GM18870 (cell line): ENCODE results near the gene TMEM50A.
"Not testable (repeated sequence)": the region's sequence is repeated elsewhere in the genome, so short reads cannot be mapped to it uniquely, and the experiment has no call there.

Experiments
- ATAC-seq: cut with Tn5 transposase; IDR thresholded peaks from one replicate; pipeline ENCODE4 v1.9.1; 2021; ENCODE audit warnings: moderate library complexity; ENCODE audit not compliant: unreplicated experiment

The TMEM50A gene

DNA sequence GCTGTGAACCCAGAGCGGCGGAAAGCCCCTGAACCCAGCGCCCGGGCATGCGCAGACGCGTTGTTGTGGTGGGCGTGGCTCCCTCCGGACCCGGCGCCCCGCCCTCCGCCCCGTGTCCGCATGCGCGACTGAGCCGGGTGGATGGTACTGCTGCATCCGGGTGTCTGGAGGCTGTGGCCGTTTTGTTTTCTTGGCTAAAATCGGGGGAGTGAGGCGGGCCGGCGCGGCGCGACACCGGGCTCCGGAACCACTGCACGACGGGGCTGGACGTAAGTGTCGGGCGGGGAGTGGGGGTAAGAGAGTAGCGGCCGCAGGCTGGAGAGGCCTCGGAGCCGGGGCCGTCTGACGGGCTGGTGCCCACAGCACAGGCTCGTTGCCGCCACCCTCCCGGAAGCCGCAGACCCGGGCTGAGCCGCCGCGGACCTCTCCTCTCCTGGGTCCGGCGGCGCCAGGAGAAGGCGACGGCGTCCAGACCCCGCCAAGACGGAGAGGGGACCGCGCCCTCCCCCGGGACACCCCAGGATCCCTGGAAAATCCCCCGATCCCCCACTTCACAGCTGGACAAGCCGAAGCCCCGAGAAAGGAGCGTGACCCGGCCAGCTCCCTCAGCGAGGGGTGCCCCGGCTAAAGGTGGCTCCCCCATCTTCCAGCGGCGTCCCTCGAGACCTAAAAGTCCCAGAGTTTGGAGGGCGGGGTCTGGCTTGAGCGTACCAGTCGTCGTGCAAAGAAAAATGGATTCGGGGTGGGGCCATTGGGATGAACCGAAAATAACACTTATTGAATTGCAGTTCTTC, at the start of gene TMEM50A:
TMEM50A (plus strand) TSS at position 147 of the 794 bp plus-strand sequence. CDS start 2,153 bp downstream, outside the sequence.
- peak; percentile 31 for ATAC-seq

DNA sequence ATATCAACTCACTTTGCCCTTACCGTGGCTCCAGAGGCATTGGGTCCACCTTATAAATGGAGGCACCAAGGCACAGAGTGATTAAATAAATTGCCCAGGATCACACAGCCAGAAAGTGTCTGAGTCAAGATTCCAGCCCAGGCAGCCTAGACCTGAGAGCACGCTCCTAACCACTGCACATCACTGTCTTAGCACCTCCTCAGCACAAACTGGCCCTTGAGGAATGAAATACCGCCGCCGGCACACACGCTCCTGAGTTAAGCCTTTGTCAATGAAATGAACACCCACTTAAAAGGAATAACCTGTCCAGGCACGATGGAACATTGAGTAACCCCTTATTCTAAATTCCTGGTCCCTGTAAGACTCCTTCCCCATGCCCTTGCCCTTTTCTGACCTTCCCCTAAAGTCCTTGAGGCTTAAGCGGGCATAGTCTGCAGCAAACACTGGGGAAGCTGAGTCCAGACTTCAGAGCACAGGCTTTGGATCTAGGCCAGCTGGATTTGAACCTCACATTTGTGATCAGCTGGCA, 49.5 kb upstream of the TMEM50A start:
- ATAC-seq, result not testable (repeated sequence)

DNA sequence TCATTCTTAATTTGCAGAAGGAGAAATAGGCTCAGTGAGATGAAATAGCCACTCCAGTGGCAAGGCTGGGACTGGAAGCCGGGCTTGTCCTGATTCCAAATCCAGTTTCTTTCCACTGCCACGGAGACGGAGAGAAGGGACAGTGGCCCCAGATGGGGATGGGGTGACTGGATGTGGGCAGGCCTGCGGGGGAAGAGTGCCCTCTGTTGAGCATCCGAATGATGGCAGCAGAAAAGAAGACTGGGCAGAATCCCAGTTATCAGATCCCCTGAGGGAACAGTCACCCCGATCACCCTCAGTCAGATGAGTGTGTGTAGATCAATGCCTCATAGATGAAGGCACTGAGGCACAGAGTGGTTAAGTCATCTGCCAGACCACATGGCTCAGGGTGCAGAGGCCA, 48.1 kb upstream of the TMEM50A start:
- not testable (repeated sequence) for ATAC-seq

DNA sequence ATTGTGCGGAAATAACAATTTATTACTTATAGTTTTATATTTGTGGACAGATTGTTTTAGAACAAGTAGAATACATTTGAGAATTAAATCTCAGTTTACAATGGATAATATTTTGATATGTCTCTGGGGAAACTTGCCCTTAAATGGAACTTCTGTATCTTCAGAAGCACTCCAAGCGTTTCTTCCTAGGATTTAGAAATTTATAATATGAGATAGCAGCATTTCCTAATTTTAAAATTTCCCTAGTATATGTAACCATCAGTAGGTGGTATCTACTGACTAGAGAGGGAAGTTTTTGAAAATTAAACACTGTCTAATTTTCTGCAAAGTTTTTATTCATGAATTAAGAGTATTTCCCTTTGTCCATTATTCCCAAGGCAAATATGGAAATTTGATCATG, 44.7 kb upstream of the TMEM50A start:
- ATAC-seq, result not testable (repeated sequence)

DNA sequence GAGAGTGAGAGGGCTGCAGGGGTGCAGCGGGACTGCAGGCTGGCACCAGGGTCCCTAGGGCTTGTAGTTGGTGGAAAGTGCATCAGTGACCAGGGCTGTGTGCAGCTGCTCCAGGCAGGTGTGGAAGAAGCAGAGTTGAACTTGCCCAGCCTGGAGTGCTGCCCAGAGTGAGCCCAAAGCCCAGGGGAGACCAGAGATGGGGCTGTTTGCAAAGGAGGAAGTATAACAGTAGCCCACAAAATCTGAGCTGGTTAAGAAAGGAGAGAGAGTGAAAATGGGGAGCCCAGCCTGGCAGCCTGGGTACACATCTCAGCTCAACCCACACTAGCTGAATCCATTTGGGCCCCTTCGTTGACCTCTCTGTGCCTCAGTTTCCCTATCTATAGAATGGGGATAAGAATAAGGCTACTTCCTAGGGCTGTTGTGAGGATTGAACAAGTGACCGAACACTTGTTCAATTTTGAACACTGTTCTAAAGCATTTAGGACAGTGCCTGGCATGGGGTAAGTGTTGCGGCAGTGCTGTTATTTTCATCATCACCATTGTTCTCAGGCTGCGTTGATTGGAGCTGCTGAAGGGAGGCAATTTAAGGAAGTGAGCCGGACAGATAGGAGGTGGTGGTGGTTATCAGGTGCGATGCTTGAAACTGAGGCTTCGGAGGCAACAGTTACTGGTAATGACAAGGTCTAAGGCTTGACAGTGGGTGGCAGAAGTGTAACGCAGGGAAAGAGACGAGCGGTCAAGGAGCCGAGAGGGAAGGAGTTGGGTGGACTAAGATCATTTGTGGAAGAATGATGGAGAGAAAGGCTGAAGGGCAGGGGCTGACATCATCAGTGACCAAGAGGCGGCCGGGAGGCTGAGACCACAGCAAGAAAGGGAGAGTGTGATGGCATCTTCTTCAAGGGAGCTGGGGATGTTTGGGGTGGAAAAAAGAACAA, 43.0 kb upstream of the TMEM50A start:
- not testable (repeated sequence) for ATAC-seq

DNA sequence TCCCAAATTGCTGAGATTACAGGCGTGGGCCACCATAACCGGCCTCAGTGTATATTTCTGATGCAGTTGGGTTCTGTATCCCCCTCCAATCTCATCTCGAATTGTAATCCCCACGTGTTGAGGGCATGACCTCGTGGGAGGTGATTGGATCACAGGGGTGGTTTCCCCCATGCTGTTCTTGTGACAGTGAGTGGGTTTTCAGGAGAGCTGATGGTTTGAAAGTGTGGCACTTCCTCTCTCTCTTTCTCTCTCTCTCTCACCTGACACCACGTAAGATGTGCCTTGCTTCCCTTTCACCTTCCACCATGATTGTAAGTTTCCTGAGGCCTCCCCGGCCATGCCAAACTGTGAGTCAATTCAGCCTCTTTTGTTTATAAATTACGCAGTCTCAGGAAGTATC, 41.6 kb upstream of the TMEM50A start:
- not testable (repeated sequence) for ATAC-seq

DNA sequence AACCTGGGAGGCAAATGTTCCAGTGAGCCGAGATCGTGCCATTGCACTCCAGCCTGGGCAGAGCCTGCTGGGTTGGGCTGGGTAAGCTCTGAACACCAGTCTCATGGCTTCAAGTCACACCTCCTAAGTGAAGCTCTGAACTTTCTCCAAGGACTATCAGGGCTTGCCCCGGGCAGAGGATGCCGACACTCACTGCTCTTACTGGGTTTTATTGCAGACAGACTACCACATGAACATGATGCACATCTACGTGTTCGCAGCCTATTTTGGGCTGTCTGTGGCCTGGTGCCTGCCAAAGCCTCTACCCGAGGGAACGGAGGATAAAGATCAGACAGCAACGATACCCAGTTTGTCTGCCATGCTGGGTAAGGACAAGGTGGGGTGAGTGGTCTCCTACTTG, 37.4 kb upstream of the TMEM50A start:
- ATAC-seq, result not testable (repeated sequence)

DNA sequence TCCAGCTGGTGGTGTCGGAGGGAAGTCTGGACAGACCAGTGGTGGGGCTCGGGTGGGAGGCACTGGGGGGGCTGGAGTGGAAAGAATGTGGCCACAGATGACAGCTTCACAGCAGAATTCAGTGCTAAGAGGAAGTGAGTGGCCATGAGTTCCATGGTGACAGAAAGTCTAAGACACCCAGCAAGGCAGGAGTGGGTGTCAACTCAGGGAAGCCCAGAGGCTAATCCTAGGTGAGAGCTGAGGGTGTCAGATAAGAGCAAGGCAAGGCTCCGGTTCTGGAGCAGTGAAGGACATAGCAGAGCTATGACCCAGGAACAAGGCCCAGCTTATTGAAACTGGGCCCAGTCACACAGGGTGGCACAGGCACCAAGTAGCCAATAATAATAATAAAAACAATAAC, 35.8 kb upstream of the TMEM50A start:
- not testable (repeated sequence) for ATAC-seq

DNA sequence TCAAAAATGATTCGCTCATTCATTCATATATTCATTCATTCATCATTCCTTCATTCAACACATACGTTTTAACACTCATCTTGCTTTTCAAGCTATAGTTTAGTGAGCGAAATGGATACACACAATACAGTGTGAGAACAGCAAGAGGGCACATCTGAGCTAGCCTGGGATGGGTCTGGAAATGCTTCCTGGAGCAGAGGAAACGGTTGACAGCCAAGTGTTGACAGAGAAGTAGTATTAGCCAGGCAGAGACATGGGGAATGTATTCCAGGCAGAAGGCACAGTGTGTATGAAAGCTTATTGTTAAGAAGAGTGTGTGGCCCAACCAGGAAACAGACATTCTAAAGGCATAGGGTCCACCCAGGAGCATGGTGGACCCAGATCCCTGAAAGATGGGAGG, 33.2 kb upstream of the TMEM50A start:
- not testable (repeated sequence) for ATAC-seq

DNA sequence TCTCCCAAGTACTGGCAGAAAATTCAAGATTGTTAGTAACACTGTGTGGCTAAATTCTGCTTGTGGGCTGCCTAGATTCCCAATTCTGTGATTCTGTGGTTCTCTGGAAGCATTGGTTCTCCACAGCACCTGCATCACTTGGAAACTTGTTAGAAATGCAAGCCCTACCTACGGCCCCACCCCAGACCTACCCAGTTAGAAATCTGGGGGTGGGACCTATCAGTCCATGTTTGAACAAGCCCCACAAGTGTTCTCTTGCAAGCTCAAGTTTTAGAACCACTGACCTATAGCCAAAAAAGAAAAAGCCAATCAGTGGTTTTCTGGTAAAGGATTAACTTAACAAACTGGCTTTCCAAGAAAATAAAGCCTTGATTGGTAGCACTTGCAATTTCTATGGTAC, 30.0 kb upstream of the TMEM50A start:
- ATAC-seq, result not testable (repeated sequence)

DNA sequence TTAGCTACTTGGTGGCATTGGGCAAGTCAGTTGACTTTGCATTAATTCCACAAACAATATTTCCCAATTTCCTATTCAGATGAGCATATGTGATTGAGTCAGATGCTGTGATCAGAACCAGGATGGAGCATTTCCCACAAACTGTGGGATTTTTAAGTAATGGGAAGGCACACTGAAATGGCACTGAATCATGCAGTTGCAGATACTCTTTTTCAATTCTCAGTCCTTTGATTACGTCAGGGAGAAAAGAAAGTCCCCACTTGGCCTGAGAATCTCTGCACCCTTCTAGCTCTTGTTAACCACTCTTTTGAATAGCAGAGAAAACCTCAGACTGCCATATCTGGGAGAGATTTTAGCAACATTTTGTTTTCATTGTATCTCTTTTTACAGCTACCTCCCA, 29.0 kb upstream of the TMEM50A start:
- ATAC-seq, result not testable (repeated sequence)

DNA sequence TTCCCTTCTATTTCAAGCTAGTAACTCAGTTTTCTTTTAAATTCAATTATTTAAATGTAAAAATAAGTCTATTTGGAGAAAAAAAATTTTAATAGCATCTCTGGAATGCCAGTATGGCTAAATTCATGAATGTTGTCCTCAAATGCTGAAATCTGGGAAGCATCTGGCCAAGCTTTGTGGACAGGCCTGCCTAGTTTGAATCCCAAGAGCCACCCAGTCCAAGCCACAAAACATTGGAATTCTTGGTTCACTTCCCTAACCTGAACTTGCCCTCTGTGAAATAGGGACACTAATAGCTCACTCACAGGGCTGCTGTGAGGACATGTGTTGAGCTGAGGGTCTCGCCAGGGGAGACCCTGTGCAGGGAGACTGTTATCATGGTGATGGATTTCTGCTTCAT, 28.6 kb upstream of the TMEM50A start:
- ATAC-seq, result not testable (repeated sequence)

DNA sequence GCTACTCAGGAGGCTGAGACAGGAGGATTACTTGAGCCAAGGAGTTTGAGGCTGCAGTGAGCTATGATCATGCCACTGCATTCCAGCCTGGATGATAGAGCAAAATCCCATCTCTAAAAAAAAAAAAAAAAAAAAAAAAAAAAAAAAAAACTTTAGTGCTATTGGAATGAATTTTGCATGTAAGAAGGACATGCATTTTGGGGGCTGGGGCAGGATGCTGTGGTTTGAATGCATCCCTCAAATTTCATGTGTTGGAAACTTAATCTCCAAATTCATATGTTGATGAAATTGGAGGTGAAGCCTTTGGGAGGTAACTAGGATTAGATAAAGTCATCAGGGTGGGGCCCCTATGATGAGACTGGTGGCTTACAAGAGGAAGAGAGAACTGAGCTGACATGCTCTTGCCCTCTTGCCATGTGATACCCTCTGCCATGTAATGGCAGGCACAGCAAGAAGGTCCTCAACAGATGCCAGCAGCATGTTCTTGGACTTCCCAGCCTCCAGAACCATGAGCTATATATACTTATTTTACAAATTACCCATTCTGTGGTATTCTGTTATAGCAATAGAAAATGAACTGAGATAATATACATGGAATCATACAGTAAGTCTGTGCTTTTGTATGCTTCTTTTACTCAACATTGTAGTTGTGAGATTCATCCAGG, 25.2 kb upstream of the TMEM50A start:
- ATAC-seq, result not testable (repeated sequence)

DNA sequence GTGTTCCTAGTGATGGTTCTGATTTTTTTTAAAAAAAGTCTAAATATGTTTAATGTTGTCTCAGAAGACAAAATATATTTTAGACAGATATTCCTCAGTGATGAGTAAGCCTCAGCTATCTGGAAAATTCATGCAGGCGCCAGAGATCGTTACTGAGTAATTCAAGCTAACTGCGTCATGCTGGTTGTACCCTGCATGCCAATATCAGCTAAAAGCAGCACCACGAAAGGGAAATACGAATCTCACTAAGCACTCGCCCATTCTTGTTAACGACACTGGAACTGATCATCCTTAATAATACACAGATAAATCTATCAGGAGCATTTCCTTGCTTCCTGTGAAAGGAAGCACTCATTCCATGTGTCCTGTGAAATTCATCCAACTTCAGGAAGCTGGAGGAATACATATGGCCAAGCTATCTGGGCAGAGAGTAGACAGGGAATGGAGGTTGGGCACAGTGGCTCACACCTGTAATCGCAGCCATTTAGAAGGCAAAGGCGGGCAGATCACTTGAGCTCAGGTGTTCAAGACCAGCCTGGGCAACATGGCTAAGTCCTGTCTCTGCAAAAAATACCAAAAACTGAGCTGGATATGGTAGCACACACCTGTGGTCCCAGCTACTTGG, 17.7 kb upstream of the TMEM50A start:
- not testable (repeated sequence) for ATAC-seq

DNA sequence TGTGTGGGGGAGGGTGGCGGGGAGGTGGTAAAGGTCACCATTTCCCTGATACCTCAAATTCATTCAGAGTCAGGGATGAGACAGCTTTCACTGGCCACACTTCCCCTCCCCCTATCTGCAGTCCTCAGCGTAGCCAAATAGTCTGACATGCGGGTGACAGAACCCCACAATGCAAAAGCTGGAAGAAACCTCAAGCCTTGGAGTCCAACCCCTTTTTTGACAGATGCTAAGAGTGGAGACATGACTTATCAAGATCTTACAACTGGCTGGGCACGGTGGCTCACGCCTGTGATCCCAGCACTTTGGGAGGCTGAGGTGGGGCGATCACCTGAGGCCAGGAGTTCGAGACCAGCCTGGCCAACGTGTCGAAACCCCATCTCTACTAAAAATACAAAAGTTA, 16.0 kb upstream of the TMEM50A start:
- not testable (repeated sequence) for ATAC-seq

DNA sequence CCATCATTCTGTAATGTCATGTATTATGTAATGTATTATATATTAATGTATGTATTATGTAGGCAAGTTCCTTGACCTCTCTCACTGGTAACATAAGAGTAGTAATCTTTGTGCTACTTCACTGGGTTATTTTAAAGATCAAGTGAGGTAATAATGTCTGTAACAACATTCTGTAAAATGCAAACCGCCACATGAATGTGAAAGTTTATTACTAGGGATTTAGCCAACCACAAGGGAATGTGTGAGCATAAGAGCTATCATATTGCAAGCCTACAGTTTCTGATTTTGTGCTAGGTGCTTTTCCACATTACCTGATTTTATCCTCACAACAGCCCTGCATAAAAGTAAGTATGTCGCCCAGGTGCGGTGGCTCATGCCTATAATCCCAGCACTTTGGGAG, 13.7 kb upstream of the TMEM50A start:
- not testable (repeated sequence) for ATAC-seq

DNA sequence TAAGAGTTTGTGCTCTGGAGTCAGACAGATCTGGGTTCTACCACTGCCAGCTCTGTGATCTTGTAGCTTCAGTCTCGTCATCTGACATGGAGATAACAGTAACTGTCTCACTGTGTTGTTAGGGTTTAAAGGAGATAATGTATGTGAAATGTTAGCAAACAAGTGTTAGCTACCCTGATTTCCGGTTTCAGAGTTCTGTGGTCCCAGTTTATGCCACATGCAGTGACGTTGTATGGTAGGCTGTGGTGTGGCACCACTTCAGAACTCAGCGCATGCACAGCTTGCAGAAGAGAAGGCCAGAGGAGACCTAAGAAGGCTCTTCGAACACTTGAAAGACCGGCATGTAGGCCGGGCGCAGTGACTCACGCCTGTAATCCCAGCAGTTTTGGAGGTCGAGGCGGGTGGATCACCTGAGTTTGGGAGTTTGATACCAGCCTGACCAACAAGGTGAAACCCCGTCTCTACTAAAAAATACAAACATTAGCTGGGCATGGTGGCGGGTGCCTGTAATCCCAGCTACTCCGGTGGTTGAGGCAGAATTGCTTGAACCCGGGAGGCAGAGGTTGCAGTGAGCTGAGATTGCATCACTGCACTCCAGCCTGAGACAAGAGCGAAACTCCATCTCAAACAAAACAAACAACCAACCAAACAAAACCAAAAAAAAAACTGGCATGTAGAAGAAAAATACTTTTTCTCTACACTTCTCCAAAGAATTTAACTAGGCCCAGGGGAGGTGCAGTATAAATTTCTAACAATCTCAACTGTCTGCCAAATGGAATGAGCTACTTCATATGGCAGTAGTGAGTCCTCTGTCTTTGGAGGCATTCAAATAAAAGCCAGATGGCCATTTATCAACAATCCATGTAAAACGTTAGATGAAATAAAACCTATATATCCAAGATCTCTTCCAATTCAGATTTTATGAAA, 10.0 kb upstream of the TMEM50A start:
- not testable (repeated sequence) for ATAC-seq

DNA sequence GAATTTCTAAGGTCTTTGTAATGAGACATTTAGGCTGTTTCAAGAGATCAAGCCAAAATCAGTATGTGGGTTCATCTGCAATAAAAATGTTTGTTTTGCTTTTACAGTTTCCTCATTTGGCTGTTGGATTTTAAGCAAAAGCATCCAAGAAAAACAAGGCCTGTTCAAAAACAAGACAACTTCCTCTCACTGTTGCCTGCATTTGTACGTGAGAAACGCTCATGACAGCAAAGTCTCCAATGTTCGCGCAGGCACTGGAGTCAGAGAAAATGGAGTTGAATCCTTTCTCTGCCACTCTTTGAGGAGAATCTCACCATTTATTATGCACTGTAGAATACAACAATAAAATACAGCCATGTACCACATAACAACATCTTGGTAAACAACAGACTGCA, 9.3 kb upstream of the TMEM50A start:
- not testable (repeated sequence) for ATAC-seq

DNA sequence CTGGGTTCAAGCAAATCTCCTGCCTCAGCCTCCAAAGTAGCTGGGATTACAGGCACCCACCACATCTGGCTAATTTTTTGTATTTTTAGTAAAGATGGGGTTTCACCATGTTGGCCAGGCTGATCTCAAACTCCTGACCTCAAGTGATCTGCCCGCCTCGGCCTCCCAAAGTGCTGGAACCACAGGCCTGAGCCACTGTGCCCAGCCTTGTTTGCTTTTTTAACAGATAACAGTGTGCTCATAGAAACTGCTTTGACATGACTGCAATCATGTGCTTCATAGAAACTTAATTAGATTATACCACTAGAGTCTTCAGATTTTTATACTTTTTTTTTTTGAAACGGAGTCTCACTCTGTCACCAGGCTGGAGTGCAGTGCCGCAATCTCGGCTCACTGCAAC, 8.8 kb upstream of the TMEM50A start:
- ATAC-seq, result not testable (repeated sequence)
